ENCODE measurements around the gene GOLGA6A. TPM values are rescaled to one million over a fixed set of nuclear protein-coding genes. Genes with fewer than 3 reads are reported as not detected.
"Not testable (repeated sequence)": the region's sequence is repeated elsewhere in the genome, so short reads cannot be mapped to it uniquely, and the experiment has no call there.

The GOLGA6A gene
- total RNA-seq, 4 donors from 2014 or later: 1.2 TPM; not detected in 3

DNA sequence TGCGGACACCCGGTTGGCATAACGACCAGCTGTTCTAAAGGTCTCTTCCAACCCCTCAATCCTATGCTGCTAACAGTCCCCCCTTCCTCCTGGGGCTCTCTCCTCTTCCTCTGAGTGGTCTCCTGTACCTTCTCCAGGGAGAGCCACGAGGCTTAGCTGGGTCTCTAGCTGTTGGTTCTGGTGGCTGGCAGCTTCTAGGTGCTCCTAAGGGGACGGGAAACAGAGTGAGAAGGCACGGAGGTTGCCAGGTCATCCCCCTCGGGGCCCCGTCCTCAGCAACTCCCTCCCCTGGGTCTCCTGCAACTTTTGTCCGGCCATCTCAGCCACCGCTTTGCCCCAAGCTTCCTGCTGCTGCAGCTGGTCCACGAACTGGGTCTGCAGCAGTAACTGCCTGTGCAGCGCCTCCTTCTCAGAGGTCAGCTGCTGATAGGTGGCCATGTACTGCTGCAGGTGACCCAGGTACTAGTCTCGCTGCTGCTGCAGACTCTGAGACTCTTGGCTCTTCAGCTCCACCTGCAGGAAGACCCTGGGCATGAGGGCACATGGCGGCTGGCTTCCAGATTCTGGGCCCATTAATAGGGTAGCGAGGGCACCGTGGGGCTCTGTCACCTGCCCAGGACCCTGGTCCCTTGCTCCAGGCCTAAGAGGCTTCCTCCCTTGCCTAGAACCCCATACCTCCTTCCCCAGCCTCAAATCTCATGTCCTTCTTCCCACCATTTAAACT is 9.6 kb downstream of the GOLGA6A start:
- DNase-seq (ENCODE audit: extremely low spot score); intact Hi-C loops (cut with DNase I); H3K9me3 ChIP-seq; H3K4me3 ChIP-seq; H3K36me3 ChIP-seq; H3K27me3 ChIP-seq; H3K4me1 ChIP-seq; H3K27ac ChIP-seq (replicated peaks in 1 of 4): not testable (repeated sequence)
- 40% methylated on average over 1 of the region's 16 CpGs for WGBS
- TF ChIP-seq, protein P1, sequence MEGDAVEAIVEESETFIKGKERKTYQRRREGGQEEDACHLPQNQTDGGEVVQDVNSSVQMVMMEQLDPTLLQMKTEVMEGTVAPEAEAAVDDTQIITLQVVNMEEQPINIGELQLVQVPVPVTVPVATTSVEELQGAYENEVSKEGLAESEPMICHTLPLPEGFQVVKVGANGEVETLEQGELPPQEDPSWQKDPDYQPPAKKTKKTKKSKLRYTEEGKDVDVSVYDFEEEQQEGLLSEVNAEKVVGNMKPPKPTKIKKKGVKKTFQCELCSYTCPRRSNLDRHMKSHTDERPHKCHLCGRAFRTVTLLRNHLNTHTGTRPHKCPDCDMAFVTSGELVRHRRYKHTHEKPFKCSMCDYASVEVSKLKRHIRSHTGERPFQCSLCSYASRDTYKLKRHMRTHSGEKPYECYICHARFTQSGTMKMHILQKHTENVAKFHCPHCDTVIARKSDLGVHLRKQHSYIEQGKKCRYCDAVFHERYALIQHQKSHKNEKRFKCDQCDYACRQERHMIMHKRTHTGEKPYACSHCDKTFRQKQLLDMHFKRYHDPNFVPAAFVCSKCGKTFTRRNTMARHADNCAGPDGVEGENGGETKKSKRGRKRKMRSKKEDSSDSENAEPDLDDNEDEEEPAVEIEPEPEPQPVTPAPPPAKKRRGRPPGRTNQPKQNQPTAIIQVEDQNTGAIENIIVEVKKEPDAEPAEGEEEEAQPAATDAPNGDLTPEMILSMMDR (IDR thresholded peaks at IDR 0.05): peak in 1 of 3 experiments; percentile 13

DNA sequence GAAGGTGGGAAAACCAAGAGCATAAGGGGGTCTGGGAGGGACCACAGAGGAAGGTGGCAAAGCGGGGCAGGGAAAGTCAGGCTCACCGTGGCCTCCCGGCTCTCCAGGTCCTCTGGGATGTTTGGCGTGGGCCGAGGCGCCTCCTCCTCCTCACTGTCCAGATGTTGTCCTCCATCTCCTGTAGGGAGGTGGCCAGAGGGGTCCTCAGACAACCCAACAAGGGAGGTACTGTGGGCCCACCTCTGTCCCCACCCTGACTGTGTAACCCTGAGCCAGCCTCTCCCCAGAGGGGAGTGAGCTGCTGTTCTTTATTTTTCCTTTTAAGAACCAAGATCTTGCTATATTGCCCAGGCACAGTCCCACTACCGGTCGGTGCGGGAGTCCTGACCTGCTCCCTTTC is 10.2 kb downstream of the GOLGA6A start:
- H3K36me3 ChIP-seq; DNase-seq (ENCODE audit: extremely low spot score); H3K27me3 ChIP-seq; H3K4me3 ChIP-seq; H3K9me3 ChIP-seq; H3K27ac ChIP-seq (replicated peaks in 1 of 4); intact Hi-C loops (cut with DNase I); H3K4me1 ChIP-seq: not testable (repeated sequence)
- 100% methylated on average over 1 of the region's 9 CpGs for WGBS

GRCh38 chr15:74071645-74072044 is 10.7 kb downstream of the GOLGA6A start:
- 91% methylated on average over 4 of the region's 6 CpGs for WGBS
- not testable (repeated sequence) for DNase-seq (ENCODE audit: extremely low spot score)

GRCh38 chr15:74065684-74066411 is 16.5 kb downstream of the GOLGA6A start:
- H3K9me3 ChIP-seq; H3K36me3 ChIP-seq; H3K27ac ChIP-seq (replicated peaks in 1 of 4); intact Hi-C loops (cut with DNase I); DNase-seq (ENCODE audit: extremely low spot score); H3K4me3 ChIP-seq; H3K4me1 ChIP-seq: not testable (repeated sequence)
- peaks cover 0 to 13% (median 0%) of the 10 kb centered on the region in 4 donors for H3K27me3 ChIP-seq
- TF ChIP-seq, protein P1 (IDR thresholded peaks at IDR 0.05): peak; percentile 19 to 55 (median 39)
- 0% methylated on average over 2 of the region's 13 CpGs for WGBS

More at GRCh38 chr15:74071645-74072044, 10.7 kb downstream of the GOLGA6A start:
- H3K4me3 ChIP-seq; H3K27me3 ChIP-seq; H3K4me1 ChIP-seq; H3K36me3 ChIP-seq; intact Hi-C loops (cut with DNase I); H3K27ac ChIP-seq (replicated peaks in 1 of 4); H3K9me3 ChIP-seq: not testable (repeated sequence)

DNA sequence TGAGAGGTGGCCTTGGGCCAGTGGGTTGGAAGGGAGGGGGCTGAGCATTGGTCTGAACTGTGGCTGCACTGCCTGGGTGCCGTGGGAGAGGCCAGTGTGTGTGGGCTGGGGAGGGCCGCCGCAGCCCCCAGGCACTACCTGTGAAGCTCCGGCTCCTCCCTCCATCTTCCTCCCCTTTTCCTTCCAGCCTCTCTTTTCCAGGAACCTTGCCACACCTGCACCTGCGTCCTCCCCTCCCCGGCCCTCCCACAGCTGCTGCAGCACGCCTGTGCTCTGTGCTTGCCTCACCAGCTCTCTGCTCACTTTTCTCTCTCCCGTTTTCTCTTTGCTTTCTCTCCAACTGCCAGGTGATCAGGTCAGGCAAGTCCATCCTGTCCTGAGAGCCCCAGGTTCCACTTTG is 17.5 kb downstream of the GOLGA6A start:
- intact Hi-C loops (cut with DNase I); H3K36me3 ChIP-seq; DNase-seq (ENCODE audit: extremely low spot score); H3K9me3 ChIP-seq; H3K27ac ChIP-seq (replicated peaks in 1 of 4); H3K4me3 ChIP-seq; H3K4me1 ChIP-seq: not testable (repeated sequence)
- 73% methylated on average over 5 of the region's 8 CpGs for WGBS
- peaks cover 0 to 13% (median 0%) of the 10 kb centered on the region in 4 donors for H3K27me3 ChIP-seq

GRCh38 chr15:74064183-74064582 is 18.2 kb downstream of the GOLGA6A start:
- H3K4me1 ChIP-seq; DNase-seq (ENCODE audit: extremely low spot score); H3K4me3 ChIP-seq; H3K36me3 ChIP-seq; intact Hi-C loops (cut with DNase I); H3K9me3 ChIP-seq; H3K27ac ChIP-seq (replicated peaks in 1 of 4): not testable (repeated sequence)
- H3K27me3 ChIP-seq: peaks cover 0 to 13% (median 0%) of the 10 kb centered on the region in 4 donors
- WGBS: no CpG with 5 or more reads among the region's 3 CpGs

DNA sequence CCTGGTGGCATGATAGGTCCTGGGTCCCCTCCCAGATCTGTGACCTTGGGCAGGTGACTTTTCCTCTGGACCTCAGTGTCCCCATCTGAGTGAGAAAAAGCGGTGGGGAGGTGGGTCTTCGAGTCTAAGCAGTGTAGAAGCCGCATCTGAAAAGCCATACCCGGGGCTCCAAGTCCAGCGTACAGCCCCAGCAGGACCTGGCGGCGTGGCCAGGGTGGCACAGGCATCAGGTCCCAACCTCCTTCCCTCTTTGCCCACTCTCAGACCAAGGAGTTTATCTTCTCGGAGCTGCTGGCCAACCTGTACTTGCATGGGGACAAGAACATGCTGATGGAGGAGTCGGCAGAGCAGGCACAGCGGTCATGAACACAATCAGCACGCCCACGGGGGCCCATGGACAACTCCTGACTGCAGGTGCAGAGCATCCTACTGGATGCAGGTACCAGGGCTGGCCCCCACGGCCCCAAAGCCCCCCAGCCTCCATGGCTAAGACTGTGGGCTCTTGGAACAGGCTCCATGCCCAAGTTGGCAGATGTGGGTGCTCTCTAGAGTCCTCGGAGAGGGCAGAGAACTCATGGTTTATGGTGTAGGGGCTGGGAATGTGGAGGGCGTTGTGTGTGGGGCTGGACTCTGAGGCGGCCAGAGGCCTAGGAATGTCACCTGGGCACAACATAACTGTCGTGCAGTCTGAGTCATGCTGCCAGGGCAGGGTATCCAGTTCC is 18.8 kb downstream of the GOLGA6A start:
- H3K27ac ChIP-seq (replicated peaks in 1 of 4); H3K36me3 ChIP-seq; intact Hi-C loops (cut with DNase I); H3K4me3 ChIP-seq; DNase-seq (ENCODE audit: extremely low spot score); H3K9me3 ChIP-seq; H3K4me1 ChIP-seq: not testable (repeated sequence)
- 100% methylated on average over 1 of the region's 17 CpGs for WGBS
- H3K27me3 ChIP-seq: peaks cover 0 to 13% (median 0%) of the 10 kb centered on the region in 4 donors
